Ectodermal cell (in vitro differentiated cells): ENCODE data around the gene HOXB6.

Experiments used
- H3K27ac ChIP-seq: 2 replicates; pipeline ENCODE4 v1.7.0; 2013; ENCODE audit warnings: mild to moderate bottlenecking, low read depth, low read length; ENCODE audit not compliant: insufficient read depth, poor library complexity, severe bottlenecking
- H3K27me3 ChIP-seq: 2 replicates; pipeline ENCODE4 v1.7.0; 2013; ENCODE audit warnings: mild to moderate bottlenecking, low read length; ENCODE audit not compliant: insufficient read depth, control insufficient read depth, poor library complexity, severe bottlenecking
- H3K36me3 ChIP-seq: one replicate; pipeline ENCODE4 v1.7.0; 2013; ENCODE audit warnings: low read length; ENCODE audit not compliant: control insufficient read depth, insufficient read depth
- H3K4me1 ChIP-seq: one replicate; pipeline ENCODE4 v1.7.0; 2013; ENCODE audit warnings: low read length; ENCODE audit not compliant: control insufficient read depth, insufficient read depth
- H3K4me3 ChIP-seq: 2 replicates; pipeline ENCODE4 v1.7.0; 2013; ENCODE audit warnings: low read depth, low read length, control low read depth; ENCODE audit not compliant: insufficient read depth
- H3K9me3 ChIP-seq: 2 replicates; pipeline ENCODE4 v1.7.0; 2013; ENCODE audit warnings: mild to moderate bottlenecking, low read length, moderate library complexity; ENCODE audit not compliant: control insufficient read depth
- WGBS, 2 experiments: methylation state at CpG; one replicate each; pipeline ENCODE4 v1.1.7; 2013; ENCODE audit warnings: missing lambda C conversion rate in 2 of 2; 5-methylcytosine and 5-hydroxymethylcytosine counted together

The HOXB6 gene

DNA sequence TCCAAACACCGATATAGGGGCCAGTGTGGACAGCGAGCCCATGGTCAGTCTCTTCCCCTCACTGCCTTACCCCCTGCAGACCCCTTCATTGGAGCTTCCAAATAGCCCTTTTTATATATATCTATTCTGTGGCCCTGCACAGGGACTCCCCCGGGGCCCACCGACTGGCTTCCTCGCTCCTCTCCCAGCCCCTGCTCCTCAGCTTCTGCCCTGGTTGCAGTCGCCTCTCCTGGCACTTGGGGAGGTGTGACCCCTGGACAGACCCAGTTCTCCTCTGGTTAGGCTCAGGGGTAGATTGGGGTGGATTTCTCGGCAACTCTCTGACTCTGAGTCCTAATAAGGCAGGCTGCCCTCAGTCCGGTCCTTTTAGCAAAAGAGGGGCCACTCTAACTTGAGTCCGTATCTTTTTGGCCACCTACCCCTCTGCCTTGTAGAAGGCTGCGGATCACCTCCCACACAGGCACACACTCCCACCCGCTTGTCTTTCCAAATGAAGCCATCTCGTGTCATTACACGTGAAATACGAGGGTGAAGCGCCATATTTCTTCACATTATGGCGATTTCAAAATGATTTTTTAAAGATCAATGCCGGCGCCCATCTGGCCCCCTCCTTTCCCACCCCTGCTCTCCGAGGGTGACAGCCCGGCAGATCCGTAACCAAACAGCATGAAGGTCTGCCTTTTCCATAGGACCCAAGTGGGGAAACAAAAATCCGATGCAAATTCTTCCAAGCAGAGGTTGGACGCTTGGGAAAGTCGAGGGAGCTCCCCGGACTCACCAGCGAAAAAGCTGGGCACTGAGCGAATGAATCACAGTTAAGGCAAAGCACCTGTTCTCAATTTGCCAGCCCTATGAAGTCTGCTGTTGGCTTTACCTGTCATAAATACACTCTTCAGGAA, 23.1 kb upstream of the HOXB6 start:
- Histone ChIP-seq H3K27me3 (peaks cover 100% of the 10 kb centered on the region), H3K36me3 (no peaks in the 10 kb centered on the region), H3K27ac (no peak overlapping the region), H3K4me3 (no peak overlapping the region), H3K9me3 (no peaks in the 10 kb centered on the region), H3K4me1 (peaks cover 4% of the 10 kb centered on the region)
- 15 to 20% methylated on average over 27 of the region's 27 CpGs for WGBS, 2 experiments

DNA sequence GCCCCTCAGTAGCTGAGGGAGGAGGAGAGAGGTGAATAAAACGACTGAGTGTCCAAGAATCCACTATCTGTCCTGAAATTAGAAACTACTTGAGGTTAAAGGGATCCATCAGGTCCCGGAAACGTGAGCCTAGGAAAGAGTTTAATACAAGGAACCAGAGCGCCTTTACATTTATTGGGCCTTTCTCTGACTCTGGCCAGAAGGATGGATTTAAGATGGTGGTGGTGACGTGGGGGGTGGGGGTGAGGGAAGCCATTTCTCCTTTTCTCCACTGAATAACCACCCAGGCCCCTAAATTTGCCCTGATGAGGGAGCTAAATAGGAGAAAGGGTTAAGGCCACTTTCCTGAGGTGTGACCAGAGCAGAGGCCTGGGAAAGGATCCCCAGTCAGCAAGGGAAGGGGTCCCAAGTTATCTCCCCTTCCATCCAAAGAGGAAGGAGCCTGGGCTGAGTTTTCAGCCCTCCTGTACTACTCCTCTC, 22.4 kb upstream of the HOXB6 start:
- H3K27ac ChIP-seq: no peak overlapping the region
- peaks cover 4% of the 10 kb centered on the region for H3K4me1 ChIP-seq
- H3K4me3 ChIP-seq: no peak overlapping the region
- no peaks in the 10 kb centered on the region for H3K9me3 ChIP-seq
- H3K36me3 ChIP-seq: no peaks in the 10 kb centered on the region
- 4 to 6% methylated on average over 4 to 5 of the region's 5 CpGs for WGBS, 2 experiments
- H3K27me3 ChIP-seq: peaks cover 100% of the 10 kb centered on the region

GRCh38 chr17:48626245-48627117, 21.7 kb upstream of the HOXB6 start, which contains the start of gene HOXB9:
TSS of gene HOXB9 (minus strand) at chr17:48626358. CDS start at chr17:48626269, 89 bp downstream.
- peak within 1 kb of the TSS; percentile 9 for H3K4me3 ChIP-seq
- peaks cover 100% of the 10 kb centered on the region for H3K27me3 ChIP-seq
- H3K4me1 ChIP-seq: peaks cover 4% of the 10 kb centered on the region
- H3K36me3 ChIP-seq: no peaks in the 10 kb centered on the region
- H3K27ac ChIP-seq: no peak within 1 kb of the TSS
- H3K9me3 ChIP-seq: no peaks in the 10 kb centered on the region
- 1 to 2% methylated on average over 41 to 47 of the region's 50 CpGs for WGBS, 2 experiments

DNA sequence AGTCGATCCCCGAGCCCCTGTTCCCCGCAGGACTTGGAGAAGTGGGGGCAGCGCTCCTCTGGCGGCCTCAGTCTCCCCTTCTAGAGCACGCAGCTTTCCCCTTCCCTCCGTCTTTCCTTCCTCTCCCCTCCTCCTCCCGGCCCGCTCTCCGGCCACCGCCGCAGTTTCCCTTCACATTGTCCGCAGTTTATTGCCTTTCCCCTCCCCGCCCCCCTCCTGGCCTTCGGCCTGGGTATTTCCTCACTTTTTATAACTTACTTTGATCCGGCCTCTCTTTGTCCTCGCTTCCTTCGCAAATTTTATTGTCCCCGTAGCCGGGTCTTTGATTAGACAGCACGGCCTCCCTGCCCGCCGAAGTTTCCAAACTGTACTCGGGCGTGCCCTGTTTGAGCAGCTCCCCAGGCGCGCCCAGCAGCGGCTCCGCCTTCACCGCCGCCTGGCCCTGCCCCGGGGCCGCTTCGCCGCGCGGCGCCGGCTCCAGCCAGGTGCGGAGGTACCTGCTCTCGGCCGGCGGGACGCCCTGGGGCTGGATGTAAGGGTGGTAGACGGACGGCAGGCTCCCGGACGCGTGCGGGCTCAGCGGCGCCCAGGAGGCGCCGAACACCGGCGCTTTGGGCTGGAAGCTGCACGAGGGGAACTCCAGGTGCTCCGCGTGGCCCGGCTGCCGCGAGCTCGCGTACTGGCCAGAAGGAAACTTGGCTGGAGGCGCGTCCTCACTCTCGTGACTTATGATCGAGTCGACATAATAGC, 20.9 kb upstream of the HOXB6 start:
- Histone ChIP-seq H3K36me3 (no peaks in the 10 kb centered on the region), H3K4me3 (peak overlapping the region; percentile 9), H3K4me1 (peaks cover 4% of the 10 kb centered on the region), H3K27me3 (peaks cover 100% of the 10 kb centered on the region), H3K9me3 (no peaks in the 10 kb centered on the region), H3K27ac (no peak overlapping the region)
- WGBS, 2 experiments: 0 to 1% methylated on average over 69 of the region's 69 CpGs

DNA sequence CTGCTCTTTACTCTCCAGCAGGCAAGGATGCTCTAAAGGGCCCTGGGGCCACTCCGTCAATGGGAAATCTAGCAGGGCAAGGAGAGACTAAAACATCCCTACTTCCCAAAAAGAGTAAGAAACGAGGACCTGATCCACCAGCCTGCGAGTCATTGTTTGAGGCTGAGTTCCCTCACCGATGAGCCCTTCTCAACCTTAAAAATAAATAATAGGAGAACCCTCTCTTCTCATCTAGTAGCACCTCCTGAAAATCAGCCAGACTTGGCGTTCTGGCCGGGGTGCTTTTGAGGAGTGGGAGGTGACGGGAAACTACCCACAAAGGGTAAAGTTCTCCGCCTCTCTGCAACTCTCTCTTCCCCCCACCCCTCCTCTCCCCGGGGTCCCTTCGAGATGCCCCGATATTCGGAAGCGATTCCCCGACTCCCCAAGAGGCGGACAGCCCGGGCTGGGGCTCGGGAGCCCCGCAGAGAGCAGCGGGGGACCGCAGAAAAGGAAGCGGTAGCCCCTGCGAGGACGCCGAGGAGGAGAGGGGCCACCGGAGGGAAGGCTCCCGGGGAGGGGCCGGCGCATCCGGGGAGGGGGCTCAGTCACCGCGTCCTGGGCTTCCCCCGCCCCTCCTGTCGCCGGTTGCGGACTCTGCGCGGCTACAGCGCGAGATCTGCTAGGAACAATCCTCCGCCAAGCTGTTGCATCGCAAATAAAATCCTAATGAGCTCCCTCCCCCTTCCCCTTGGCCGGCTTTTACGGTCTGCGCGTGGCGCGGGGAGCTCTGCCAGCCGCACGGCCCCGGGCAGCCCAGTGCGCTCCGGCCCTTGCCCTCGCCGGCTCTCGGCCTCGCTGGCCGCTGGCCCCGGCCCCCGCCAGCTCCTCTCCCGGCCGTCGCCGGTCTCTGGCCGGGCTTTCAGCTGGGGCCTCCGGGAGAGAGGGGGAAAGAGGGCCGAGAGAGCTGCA, 20.0 kb upstream of the HOXB6 start:
- Histone ChIP-seq H3K36me3 (no peaks in the 10 kb centered on the region), H3K27me3 (peaks cover 100% of the 10 kb centered on the region), H3K27ac (no peak overlapping the region), H3K4me3 (peak overlapping the region; percentile 3), H3K4me1 (peaks cover 6% of the 10 kb centered on the region), H3K9me3 (no peaks in the 10 kb centered on the region)
- 1% methylated on average over 66 of the region's 66 CpGs for WGBS, 2 experiments

DNA sequence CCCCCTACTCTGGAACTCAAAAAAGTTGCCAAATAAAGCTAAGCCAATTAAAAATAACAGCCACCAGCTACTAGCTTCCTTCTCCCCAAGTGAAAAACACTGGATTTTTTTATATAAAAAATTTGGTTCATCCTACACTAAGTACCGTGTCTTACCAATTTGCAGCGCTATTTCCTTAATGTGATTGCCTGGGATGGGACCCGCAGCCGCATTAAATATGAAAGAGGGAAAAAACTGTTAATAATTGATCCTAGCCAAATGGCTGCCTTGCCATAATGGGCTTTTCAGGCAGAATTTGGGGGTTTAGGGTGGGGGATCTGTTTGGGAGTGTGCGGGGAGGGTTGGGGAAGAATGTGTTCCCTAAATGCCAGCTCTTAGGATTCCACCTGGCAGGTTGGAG, 19.3 kb upstream of the HOXB6 start:
- no peak overlapping the region for H3K27ac ChIP-seq
- H3K36me3 ChIP-seq: no peaks in the 10 kb centered on the region
- peaks cover 12% of the 10 kb centered on the region for H3K4me1 ChIP-seq
- peaks cover 100% of the 10 kb centered on the region for H3K27me3 ChIP-seq
- WGBS, 2 experiments: 22% methylated on average over 5 of the region's 5 CpGs
- no peak overlapping the region for H3K4me3 ChIP-seq
- no peaks in the 10 kb centered on the region for H3K9me3 ChIP-seq

GRCh38 chr17:48623583-48623982, 18.8 kb upstream of the HOXB6 start:
- Histone ChIP-seq H3K4me3 (no peak overlapping the region), H3K27ac (no peak overlapping the region)
- WGBS, 2 experiments: 11 to 16% methylated on average over 4 of the region's 4 CpGs

DNA sequence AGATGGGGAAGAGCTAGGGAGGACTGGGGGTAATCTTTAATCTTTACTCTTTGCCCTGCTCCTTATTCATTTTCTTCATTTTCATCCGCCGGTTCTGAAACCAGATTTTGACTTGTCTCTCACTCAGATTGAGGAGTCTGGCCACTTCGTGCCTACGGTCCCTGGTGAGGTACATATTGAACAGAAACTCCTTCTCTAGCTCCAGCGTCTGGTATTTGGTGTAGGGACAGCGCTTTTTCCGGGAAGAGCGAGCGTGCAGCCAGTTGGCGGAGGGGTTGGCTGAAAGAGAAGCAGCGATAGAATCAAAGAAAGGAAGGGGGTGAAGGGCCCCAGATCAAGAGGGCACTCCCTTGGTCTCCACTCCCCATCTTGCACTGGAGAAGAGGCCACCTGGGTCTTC, 18.1 kb upstream of the HOXB6 start:
- Histone ChIP-seq H3K4me1 (peaks cover 12% of the 10 kb centered on the region), H3K9me3 (no peaks in the 10 kb centered on the region), H3K27me3 (peaks cover 100% of the 10 kb centered on the region), H3K4me3 (no peak overlapping the region), H3K36me3 (no peaks in the 10 kb centered on the region), H3K27ac (no peak overlapping the region)
- WGBS, 2 experiments: 13 to 15% methylated on average over 11 of the region's 11 CpGs

More at GRCh38 chr17:48623583-48623982, 18.8 kb upstream of the HOXB6 start:
- peaks cover 100% of the 10 kb centered on the region for H3K27me3 ChIP-seq
- peaks cover 12% of the 10 kb centered on the region for H3K4me1 ChIP-seq
- H3K36me3 ChIP-seq: no peaks in the 10 kb centered on the region
- no peaks in the 10 kb centered on the region for H3K9me3 ChIP-seq
